Choroid plexus epithelial cell (primary cell): ENCODE measurements around the gene GNLY.

ENCODE experiments used
- DNase-seq: peaks from one replicate; pipeline ENCODE4 v3.0.0-alpha.2; 2010; ENCODE audit warnings: low read depth
- H3K4me3 ChIP-seq: 2 replicates; pipeline ENCODE4 v1.5.1; 2011; ENCODE audit warnings: low read depth, mild to moderate bottlenecking, control low read depth, low read length, moderate library complexity
- TF ChIP-seq, protein P1 (sequence below): conservative IDR thresholded peaks from 2 replicates; pipeline ENCODE4 v1.5.1; 2011; ENCODE audit warnings: low read depth, mild to moderate bottlenecking, control low read depth, inconsistent platforms, low read length, moderate library complexity

Gene GNLY

DNA sequence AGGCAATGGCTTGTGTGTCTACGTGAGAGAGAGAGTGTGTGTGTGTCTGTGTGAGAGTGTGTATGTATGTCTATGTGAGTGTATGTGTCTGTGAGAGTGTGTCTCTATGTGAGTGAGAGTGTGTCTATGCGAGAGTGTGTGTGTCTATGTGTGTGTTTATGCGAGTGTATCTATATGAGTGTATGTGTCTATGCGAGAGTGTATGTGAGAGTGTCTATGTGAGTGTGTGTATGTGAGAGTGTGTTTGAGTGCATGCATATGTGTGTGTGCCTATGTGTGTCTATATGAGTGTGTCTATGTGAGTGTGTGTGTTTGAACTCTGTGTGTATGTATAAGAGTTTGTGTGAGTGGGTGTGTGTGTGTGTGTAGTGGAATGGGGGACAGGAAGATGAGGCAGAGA, 9.8 kb upstream of the GNLY start:
- DNase-seq, result no peak
- TF ChIP-seq, protein P1, sequence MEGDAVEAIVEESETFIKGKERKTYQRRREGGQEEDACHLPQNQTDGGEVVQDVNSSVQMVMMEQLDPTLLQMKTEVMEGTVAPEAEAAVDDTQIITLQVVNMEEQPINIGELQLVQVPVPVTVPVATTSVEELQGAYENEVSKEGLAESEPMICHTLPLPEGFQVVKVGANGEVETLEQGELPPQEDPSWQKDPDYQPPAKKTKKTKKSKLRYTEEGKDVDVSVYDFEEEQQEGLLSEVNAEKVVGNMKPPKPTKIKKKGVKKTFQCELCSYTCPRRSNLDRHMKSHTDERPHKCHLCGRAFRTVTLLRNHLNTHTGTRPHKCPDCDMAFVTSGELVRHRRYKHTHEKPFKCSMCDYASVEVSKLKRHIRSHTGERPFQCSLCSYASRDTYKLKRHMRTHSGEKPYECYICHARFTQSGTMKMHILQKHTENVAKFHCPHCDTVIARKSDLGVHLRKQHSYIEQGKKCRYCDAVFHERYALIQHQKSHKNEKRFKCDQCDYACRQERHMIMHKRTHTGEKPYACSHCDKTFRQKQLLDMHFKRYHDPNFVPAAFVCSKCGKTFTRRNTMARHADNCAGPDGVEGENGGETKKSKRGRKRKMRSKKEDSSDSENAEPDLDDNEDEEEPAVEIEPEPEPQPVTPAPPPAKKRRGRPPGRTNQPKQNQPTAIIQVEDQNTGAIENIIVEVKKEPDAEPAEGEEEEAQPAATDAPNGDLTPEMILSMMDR, result no peak
- H3K4me3 ChIP-seq, result no peak overlapping the region

DNA sequence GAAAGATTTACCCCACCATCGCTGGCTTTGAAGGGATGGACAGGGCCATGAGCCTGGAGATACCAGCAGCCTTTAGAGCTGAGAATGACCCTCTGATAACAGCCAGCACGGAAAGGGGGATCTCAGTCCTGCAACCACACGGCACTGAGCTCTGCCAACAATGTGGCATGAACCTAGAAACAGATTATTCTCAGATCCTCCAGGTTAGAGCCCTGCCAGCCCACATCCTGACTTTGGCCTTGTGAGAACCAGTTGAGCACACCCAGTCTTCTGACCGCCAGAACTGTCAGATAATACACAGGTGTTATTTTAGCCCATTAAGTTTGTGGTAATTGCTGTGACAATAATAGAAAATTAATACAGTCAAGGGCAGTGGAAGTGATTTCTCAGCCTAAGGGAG, 9.4 kb upstream of the GNLY start:
- no peak for DNase-seq
- TF ChIP-seq, protein P1, result no peak
- no peak overlapping the region for H3K4me3 ChIP-seq

DNA sequence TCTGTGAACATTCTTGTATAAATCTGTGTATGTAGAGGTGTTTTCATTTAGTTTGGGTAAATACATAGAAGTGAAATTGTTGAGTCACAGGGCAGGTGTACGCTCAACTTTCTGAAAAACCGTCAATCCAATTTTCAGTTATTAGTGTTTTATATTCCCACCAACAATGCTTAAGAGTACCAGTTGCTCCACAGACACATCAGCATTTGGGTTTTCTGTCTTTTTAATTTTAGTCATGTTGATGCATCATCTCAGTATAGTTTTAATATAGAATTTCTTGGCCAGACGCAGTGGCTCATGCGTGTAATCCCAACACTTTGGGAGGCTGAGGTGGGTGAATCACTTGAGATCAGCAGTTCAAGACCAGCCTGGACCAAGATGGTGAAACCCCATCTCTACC, 3.2 kb upstream of the GNLY start:
- no peak for DNase-seq
- no peak overlapping the region for H3K4me3 ChIP-seq
- TF ChIP-seq, protein P1, result no peak

DNA sequence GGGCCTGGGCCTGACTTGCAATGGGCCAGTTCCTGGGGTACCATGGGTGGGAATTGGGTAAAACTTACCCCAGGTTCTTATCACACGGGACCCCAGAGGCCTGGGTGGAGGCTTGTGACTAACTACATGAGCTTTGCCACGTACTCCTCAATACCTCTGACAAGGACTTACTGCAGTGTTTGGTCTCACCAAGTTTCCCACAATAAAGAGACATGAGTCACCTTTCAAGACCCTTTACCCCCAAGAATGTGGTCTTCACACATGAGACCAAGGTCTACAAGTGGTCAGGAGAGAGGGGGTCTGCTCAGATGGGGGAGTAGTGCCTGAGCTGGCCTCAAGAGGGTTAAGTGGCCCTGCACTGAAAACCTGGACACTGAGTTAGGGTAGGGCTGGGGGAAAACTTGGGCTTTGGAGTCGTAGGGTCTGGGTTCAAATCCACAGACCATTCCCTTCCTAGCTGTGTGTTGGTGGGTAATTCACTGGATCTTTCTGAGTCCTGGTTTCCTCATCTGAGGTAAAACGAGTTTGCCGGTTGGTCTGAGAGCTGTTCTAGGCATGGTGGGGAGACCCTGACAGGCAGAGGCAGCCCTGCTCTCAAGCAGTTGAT, 2.0 kb upstream of the GNLY start:
- H3K4me3 ChIP-seq, result no peak overlapping the region
- TF ChIP-seq, protein P1, result no peak
- no peak for DNase-seq

GRCh38 chr2:85695121-85695520, 963 bp downstream of the GNLY start:
- TF ChIP-seq, protein P1, result no peak
- no peak for DNase-seq
- no peak overlapping the region for H3K4me3 ChIP-seq

- TF ChIP-seq, protein P1, result no peak
- no peak overlapping the region for H3K4me3 ChIP-seq
- DNase-seq, result no peak
These were observed 1.8 kb downstream of the GNLY start for GRCh38 chr2:85695691-85696668.

- no peak overlapping the region for H3K4me3 ChIP-seq
- TF ChIP-seq, protein P1, result no peak
- no peak for DNase-seq
These were observed 2.9 kb downstream of the GNLY start for GRCh38 chr2:85697096-85697495.
